Measurements from ENCODE around the gene NDST1. TPM values are rescaled to one million over a fixed set of nuclear protein-coding genes. Genes with fewer than 3 reads are reported as not detected.

NDST1 gene
- polyA plus RNA-seq, 1 of the 3 experiments (the other 2 are of a cell fraction): 29.2 TPM

DNA sequence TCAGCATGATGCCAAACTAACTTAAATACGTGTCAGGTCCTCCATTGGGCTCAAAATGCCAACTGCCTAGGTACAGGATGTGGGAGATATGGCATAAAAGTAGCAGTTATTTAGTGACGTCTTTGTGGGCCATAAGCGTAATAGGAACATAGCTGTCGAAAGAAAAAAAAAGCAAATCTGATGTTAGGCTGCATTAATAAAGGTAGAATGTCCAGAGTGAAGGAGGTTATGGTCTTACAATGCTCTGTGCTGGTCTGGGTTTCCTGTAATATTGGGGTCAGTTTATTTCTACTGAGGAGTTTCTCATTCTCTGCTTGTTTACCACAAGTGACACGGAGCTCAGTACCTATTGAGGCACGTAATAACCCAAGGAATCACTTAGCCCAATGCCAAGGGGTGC lies 99.2 kb downstream of the NDST1 start:
- Histone ChIP-seq H3K4me2 (no peak overlapping the region), H3K9me3 (no peaks in the 10 kb centered on the region), H3K9me2 (no peaks in the 10 kb centered on the region), H3K9ac (no peak overlapping the region), H3K4me1 (ENCODE audit: control insufficient read depth in 1 of 2, insufficient read depth in 2 of 2, low read depth in 1 of 2, low read length in 1 of 2) (peaks cover 2 to 57% of the 10 kb centered on the region in 2 experiments; a peak in 2 of 4 replicates), H3K27ac (ENCODE audit: low read depth in 2 of 2, low read length in 1 of 2) (no peak overlapping the region; a peak in 1 of 4 replicates), H3K4me3 (ENCODE audit: low read depth in 2 of 2, low read length in 1 of 2) (no peak overlapping the region), H3K36me3 (replicated peaks in 1 of 2; ENCODE audit: control insufficient read depth in 1 of 2, insufficient read depth in 2 of 2, low read length in 1 of 2) (peaks cover 5 to 12% of the 10 kb centered on the region in 2 experiments), H3K27me3 (ENCODE audit: insufficient read depth) (no peaks in the 10 kb centered on the region), H4K20me1 (ENCODE audit: insufficient read depth) (no peaks in the 10 kb centered on the region), H3F3A (replicated peaks; ENCODE audit: insufficient read depth) (no peaks in the 10 kb centered on the region), H3K79me2 (ENCODE audit: insufficient read depth) (no peaks in the 10 kb centered on the region), H2AFZ (ENCODE audit: low read depth) (no peak overlapping the region)
- no peak for DNase-seq
- POLR2A ChIA-PET: no interaction called here
- CTCF ChIA-PET: interaction anchor here (1.1 to 1.2 kb wide), 3 partner anchors 12 to 240 kb away, joined by 3 to 5 read pairs (median 3); partner anchors contain the start of gene IRGM
- TF ChIP-seq, protein P1, sequence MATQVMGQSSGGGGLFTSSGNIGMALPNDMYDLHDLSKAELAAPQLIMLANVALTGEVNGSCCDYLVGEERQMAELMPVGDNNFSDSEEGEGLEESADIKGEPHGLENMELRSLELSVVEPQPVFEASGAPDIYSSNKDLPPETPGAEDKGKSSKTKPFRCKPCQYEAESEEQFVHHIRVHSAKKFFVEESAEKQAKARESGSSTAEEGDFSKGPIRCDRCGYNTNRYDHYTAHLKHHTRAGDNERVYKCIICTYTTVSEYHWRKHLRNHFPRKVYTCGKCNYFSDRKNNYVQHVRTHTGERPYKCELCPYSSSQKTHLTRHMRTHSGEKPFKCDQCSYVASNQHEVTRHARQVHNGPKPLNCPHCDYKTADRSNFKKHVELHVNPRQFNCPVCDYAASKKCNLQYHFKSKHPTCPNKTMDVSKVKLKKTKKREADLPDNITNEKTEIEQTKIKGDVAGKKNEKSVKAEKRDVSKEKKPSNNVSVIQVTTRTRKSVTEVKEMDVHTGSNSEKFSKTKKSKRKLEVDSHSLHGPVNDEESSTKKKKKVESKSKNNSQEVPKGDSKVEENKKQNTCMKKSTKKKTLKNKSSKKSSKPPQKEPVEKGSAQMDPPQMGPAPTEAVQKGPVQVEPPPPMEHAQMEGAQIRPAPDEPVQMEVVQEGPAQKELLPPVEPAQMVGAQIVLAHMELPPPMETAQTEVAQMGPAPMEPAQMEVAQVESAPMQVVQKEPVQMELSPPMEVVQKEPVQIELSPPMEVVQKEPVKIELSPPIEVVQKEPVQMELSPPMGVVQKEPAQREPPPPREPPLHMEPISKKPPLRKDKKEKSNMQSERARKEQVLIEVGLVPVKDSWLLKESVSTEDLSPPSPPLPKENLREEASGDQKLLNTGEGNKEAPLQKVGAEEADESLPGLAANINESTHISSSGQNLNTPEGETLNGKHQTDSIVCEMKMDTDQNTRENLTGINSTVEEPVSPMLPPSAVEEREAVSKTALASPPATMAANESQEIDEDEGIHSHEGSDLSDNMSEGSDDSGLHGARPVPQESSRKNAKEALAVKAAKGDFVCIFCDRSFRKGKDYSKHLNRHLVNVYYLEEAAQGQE (IDR thresholded peaks at IDR 0.05; ENCODE audit: low read depth, low read length): no peak
- no peak for TF ChIP-seq POLR2AphosphoS5 (IDR thresholded peaks at IDR 0.05; ENCODE audit: low read depth, low read length)
- no peak for TF ChIP-seq YY1 (IDR thresholded peaks at IDR 0.05; ENCODE audit: low read depth)
- TF ChIP-seq SIN3A (IDR thresholded peaks at IDR 0.05; ENCODE audit: borderline replicate concordance, low read depth, low read length): no peak
- TF ChIP-seq, protein P2, sequence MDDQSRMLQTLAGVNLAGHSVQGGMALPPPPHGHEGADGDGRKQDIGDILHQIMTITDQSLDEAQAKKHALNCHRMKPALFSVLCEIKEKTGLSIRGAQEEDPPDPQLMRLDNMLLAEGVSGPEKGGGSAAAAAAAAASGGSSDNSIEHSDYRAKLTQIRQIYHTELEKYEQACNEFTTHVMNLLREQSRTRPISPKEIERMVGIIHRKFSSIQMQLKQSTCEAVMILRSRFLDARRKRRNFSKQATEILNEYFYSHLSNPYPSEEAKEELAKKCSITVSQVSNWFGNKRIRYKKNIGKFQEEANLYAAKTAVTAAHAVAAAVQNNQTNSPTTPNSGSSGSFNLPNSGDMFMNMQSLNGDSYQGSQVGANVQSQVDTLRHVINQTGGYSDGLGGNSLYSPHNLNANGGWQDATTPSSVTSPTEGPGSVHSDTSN (IDR thresholded peaks at IDR 0.05): no peak
- no peak for TF ChIP-seq FOSL2 (IDR thresholded peaks at IDR 0.05; ENCODE audit: borderline replicate concordance, low read depth)
- TF ChIP-seq TCF12 (IDR thresholded peaks at IDR 0.05): no peak
- TF ChIP-seq NRF1 (IDR thresholded peaks at IDR 0.05; ENCODE audit: low read depth, low read length): no peak
- 89% methylated on average over 6 of the region's 6 CpGs for WGBS (ENCODE audit: low lambda C conversion rate)

Other genes with a start within 250 kb of the NDST1 start
- gene CAMK2A, start 218.4 kb upstream of the NDST1 start, polyA plus RNA-seq (2012; rRNA removed): 0.05 and 0.10 TPM in 2 replicates
- 0.03 and 0.20 TPM in 2 replicates for gene ARSI, start 205.2 kb upstream of the NDST1 start, polyA plus RNA-seq (2012; rRNA removed)
- 21.9 and 33.0 TPM in 2 replicates for gene TCOF1, start 150.4 kb upstream of the NDST1 start, polyA plus RNA-seq (2012; rRNA removed)
- gene CD74, start 95.2 kb upstream of the NDST1 start, polyA plus RNA-seq (2012; rRNA removed): 0.15 and 0.26 TPM in 2 replicates
- gene RPS14, start 58.4 kb upstream of the NDST1 start, polyA plus RNA-seq (2012; rRNA removed): 10,227 and 11,441 TPM in 2 replicates
- gene SYNPO, start 132.5 kb downstream of the NDST1 start, polyA plus RNA-seq (2012; rRNA removed): 3.0 and 5.1 TPM in 2 replicates
- 0.26 and 0.41 TPM in 2 replicates for gene MYOZ3, start 153.1 kb downstream of the NDST1 start, polyA plus RNA-seq (2012; rRNA removed)
- 30.7 and 41.0 TPM in 2 replicates for gene RBM22, start 192.9 kb downstream of the NDST1 start, polyA plus RNA-seq (2012; rRNA removed)